ENCODE results near the gene APOBEC3C. TPM values are rescaled to one million over a fixed set of nuclear protein-coding genes. Genes with fewer than 3 reads are reported as not detected.
"Not testable (repeated sequence)": the region's sequence is repeated elsewhere in the genome, so short reads cannot be mapped to it uniquely, and the experiment has no call there.

APOBEC3C gene
- total and polyA plus RNA-seq, 2 donors (not counting 1 experiment from before 2014, with no cell fraction given), result 19.2 to 44.5 TPM

DNA sequence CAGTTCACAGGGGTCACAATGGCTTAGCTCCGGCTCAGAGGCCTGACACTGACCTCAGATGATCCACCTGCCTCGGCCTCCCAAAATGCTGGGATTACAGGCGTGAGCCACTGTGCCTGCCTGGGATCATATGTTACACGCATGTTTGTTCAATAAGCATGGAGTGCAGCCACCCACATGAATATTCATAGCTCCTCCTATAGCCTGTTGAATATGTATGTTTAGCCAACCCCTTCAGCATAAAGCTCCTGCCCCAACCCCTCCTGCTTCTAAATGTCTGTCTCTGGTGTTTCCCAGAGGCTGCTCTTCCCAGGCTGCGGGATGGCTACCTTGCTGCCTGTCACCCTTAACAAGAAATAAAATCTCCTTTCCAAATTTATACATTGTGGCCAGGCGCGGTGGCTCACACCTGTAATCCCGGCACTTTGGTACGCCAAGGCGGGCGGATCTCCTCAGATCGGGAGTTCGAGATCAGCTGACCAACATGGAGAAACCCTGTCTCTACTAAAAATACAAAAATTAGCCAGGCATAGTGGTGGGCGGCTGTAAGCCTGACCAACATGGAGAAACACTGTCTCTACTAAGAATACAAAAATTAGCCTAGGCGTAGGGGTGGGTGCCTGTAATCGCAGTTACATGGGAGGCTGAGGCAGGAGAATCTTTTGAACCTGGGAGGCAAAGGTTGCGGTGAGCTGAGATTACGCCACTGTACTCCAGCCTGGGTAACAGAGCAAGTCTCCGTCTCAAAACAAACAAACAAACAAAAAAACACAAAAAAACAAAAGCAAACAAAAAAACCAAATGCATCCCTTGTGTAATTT, 25.5 kb downstream of the APOBEC3C start:
- peak overlapping the region in 1 of 4 experiments; percentile 17 for H3K4me3 ChIP-seq (replicated peaks in 1 of 4; ENCODE audit: control extremely low read depth in 1 of 4, insufficient read depth in 1 of 4, low read depth in 3 of 4, low read length in 4 of 4)

DNA sequence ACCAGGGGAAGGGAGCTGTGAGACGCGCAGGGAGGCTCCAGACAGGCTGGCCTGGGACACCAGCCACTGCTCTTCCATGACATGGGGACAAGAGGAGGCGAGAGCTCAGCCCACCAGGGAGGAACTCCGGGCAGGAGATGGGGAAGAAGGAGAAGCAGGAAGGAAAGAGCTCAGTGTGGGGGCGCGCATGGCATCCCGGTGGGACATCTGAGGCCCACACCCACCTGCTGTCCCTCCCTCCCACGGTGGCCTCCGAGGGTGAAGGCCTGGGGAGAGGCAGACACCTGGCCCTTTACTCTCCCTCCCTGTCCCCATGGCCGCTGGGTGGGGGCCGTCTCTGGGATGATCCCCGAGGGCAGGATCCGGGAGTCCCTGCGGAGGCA, 26.1 kb downstream of the APOBEC3C start:
- not testable (repeated sequence) for H3K27me3 ChIP-seq (ENCODE audit: control insufficient read depth, insufficient read depth, low read length); H2AFZ ChIP-seq (ENCODE audit: low read length); H3K27ac ChIP-seq (ENCODE audit: insufficient read depth, low read length); H3K9me3 ChIP-seq (ENCODE audit: control insufficient read depth, insufficient read depth, low read depth, low read length); H3K9ac ChIP-seq (ENCODE audit: insufficient read depth, low read length); H3K4me1 ChIP-seq (ENCODE audit: control insufficient read depth, extremely low read depth, insufficient read depth, low read length); H3K79me2 ChIP-seq (ENCODE audit: control insufficient read depth, insufficient read depth, low read length); H4K20me1 ChIP-seq (ENCODE audit: control insufficient read depth, extremely low read depth, insufficient read depth, low read length); H3K4me2 ChIP-seq (ENCODE audit: extremely low read depth, insufficient read depth, low read length); H3K36me3 ChIP-seq (ENCODE audit: control insufficient read depth, insufficient read depth, low read length); DNase-seq (ENCODE audit: low read depth in 2 of 2)
- H3K4me3 ChIP-seq (replicated peaks in 1 of 4; ENCODE audit: control extremely low read depth in 1 of 4, insufficient read depth in 1 of 4, low read depth in 3 of 4, low read length in 4 of 4), result peak overlapping the region in 1 of 4 experiments; percentile 17

More for the DNA sequence above, 25.5 kb downstream of the APOBEC3C start:
- no peak overlapping the region for H3K4me2 ChIP-seq (ENCODE audit: extremely low read depth, insufficient read depth, low read length)
- no peak overlapping the region for H3K27ac ChIP-seq (ENCODE audit: insufficient read depth, low read length)
- TF ChIP-seq, protein P1, sequence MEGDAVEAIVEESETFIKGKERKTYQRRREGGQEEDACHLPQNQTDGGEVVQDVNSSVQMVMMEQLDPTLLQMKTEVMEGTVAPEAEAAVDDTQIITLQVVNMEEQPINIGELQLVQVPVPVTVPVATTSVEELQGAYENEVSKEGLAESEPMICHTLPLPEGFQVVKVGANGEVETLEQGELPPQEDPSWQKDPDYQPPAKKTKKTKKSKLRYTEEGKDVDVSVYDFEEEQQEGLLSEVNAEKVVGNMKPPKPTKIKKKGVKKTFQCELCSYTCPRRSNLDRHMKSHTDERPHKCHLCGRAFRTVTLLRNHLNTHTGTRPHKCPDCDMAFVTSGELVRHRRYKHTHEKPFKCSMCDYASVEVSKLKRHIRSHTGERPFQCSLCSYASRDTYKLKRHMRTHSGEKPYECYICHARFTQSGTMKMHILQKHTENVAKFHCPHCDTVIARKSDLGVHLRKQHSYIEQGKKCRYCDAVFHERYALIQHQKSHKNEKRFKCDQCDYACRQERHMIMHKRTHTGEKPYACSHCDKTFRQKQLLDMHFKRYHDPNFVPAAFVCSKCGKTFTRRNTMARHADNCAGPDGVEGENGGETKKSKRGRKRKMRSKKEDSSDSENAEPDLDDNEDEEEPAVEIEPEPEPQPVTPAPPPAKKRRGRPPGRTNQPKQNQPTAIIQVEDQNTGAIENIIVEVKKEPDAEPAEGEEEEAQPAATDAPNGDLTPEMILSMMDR (conservative IDR thresholded peaks at IDR 0.05 in 1 of 2, IDR thresholded peaks at IDR 0.05 in 1 of 2; ENCODE audit: low read depth in 1 of 2, low read length in 2 of 2), result no peak
- peaks cover 2% of the 10 kb centered on the region for H3K4me1 ChIP-seq (ENCODE audit: control insufficient read depth, extremely low read depth, insufficient read depth, low read length)
- no peaks in the 10 kb centered on the region for H3K79me2 ChIP-seq (ENCODE audit: control insufficient read depth, insufficient read depth, low read length)
- H3K27me3 ChIP-seq (ENCODE audit: control insufficient read depth, insufficient read depth, low read length), result no peaks in the 10 kb centered on the region
- no peaks in the 10 kb centered on the region for H3K9me3 ChIP-seq (ENCODE audit: control insufficient read depth, insufficient read depth, low read depth, low read length)
- no peaks in the 10 kb centered on the region for H4K20me1 ChIP-seq (ENCODE audit: control insufficient read depth, extremely low read depth, insufficient read depth, low read length)
- H3K36me3 ChIP-seq (ENCODE audit: control insufficient read depth, insufficient read depth, low read length), result no peaks in the 10 kb centered on the region
- no peak for DNase-seq (ENCODE audit: low read depth in 2 of 2)
- no peak overlapping the region for H2AFZ ChIP-seq (ENCODE audit: low read length)
- H3K9ac ChIP-seq (ENCODE audit: insufficient read depth, low read length), result no peak overlapping the region

DNA sequence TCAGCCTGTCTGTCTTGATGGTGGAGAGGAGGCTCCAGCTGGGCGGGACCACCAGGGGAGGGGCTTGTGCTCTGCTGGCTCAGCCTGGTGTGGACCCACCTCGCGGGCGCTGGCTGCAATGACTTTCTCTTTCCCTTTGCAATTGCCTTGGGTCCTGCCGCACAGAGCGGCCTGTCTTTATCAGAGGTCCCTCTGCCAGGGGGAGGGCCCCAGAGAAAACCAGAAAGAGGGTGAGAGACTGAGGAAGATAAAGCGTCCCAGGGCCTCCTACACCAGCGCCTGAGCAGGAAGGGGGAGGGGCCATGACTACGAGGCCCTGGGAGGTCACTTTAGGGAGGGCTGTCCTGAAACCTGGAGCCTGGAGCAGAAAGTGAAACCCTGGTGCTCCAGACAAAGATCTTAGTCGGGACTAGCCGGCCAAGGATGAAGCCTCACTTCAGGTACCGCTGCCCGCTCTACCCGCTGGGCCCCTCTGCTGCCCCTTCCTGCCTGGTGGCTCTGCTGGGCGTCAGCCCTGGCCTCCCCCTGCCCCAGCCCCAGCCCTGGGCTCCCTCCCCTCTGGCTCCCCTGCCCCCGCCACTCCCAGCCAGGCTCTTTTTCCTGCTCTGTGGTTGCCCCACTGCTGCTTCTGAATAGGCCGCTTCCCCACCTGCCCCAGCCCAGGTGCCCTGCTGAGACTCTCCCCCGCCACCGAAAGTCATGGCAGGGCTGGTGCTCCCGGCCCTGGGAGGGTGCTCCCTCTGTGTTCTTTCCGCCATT, 26.7 kb downstream of the APOBEC3C start, which contains the start of gene APOBEC3F:
Gene APOBEC3F (plus strand): TSS at position 327 of the 759 bp plus-strand sequence. CDS start 97 bp downstream, at position 424.
- Histone ChIP-seq H2AFZ (ENCODE audit: low read length) (peak within 1 kb of the TSS; percentile 49), H3K4me2 (ENCODE audit: extremely low read depth, insufficient read depth, low read length) (peak within 1 kb of the TSS; percentile 75), H3K9ac (ENCODE audit: insufficient read depth, low read length) (peak within 1 kb of the TSS; percentile 62), H3K4me3 (replicated peaks in 1 of 4; ENCODE audit: control extremely low read depth in 1 of 4, insufficient read depth in 1 of 4, low read depth in 3 of 4, low read length in 4 of 4) (peak within 1 kb of the TSS; percentile 64 to 78 (median 74))
- H3K27me3 ChIP-seq (ENCODE audit: control insufficient read depth, insufficient read depth, low read length); H3K79me2 ChIP-seq (ENCODE audit: control insufficient read depth, insufficient read depth, low read length); H3K36me3 ChIP-seq (ENCODE audit: control insufficient read depth, insufficient read depth, low read length); H3K27ac ChIP-seq (ENCODE audit: insufficient read depth, low read length); H4K20me1 ChIP-seq (ENCODE audit: control insufficient read depth, extremely low read depth, insufficient read depth, low read length); H3K4me1 ChIP-seq (ENCODE audit: control insufficient read depth, extremely low read depth, insufficient read depth, low read length); H3K9me3 ChIP-seq (ENCODE audit: control insufficient read depth, insufficient read depth, low read depth, low read length): not testable (repeated sequence)
- peak; percentile 53 to 59 for DNase-seq (ENCODE audit: low read depth in 2 of 2)
- TF ChIP-seq, protein P1 (conservative IDR thresholded peaks at IDR 0.05 in 1 of 2, IDR thresholded peaks at IDR 0.05 in 1 of 2; ENCODE audit: low read depth in 1 of 2, low read length in 2 of 2), result peak in 1 of 2 donors; percentile 7
